ENCODE data around the gene MYH13. TPM values are rescaled to one million over a fixed set of nuclear protein-coding genes. Genes with fewer than 3 reads are reported as not detected.

The MYH13 gene
- total and polyA plus RNA-seq, 2 donors (not counting 3 experiments of a cell fraction or from before 2014, with no cell fraction given) = not detected

DNA sequence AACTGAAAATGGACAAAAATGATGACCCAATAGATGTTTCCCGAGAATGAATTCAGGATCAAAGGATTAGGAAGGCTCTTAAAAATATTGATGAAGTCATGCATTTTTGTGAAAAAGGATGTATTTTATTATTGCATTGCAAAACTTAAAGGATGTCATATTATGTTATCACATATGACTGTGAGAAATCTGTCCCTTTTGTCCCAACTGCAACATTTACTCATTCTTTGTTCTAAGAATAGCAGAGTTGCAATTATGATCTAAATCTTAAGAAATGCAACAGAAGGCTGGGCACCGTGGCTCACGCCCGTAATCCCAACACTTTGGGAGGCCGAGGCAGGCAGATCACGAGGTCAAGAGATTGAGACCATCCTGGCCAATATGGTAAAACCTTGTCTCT lies 13.1 kb upstream of the MYH13 start:
- Histone ChIP-seq H3K36me3 (ENCODE audit: control insufficient read depth in 2 of 2, extremely low read depth in 1 of 2, insufficient read depth in 2 of 2, low read length in 2 of 2) (no peaks in the 10 kb centered on the region), H2AFZ (ENCODE audit: low read depth, low read length) (no peak overlapping the region), H3K27ac (ENCODE audit: insufficient read depth, low read depth, low read length) (no peak overlapping the region), H4K20me1 (replicated peaks; ENCODE audit: control insufficient read depth, extremely low read depth, insufficient read depth, low read length) (no peaks in the 10 kb centered on the region), H3K9me3 (replicated peaks; ENCODE audit: control insufficient read depth, insufficient read depth, low read length) (no peaks in the 10 kb centered on the region), H3K9me1 (replicated peaks; ENCODE audit: control insufficient read depth, extremely low read depth, insufficient read depth, low read length) (no peaks in the 10 kb centered on the region), H3K4me1 (ENCODE audit: control insufficient read depth, extremely low read depth, insufficient read depth, low read length) (no peaks in the 10 kb centered on the region), H3K4me2 (ENCODE audit: insufficient read depth, low read length) (no peak overlapping the region), H3K4me3 (replicated peaks in 1 of 3; ENCODE audit: insufficient read depth in 1 of 3, low read depth in 1 of 3, low read length in 3 of 3) (no peak overlapping the region), H3K79me2 (ENCODE audit: control insufficient read depth, insufficient read depth, low read length) (no peaks in the 10 kb centered on the region), H3K9ac (replicated peaks; ENCODE audit: extremely low read depth, insufficient read depth, low read length) (no peak overlapping the region), H3K27me3 (ENCODE audit: control insufficient read depth in 2 of 2, insufficient read depth in 2 of 2, low read length in 2 of 2) (no peaks in the 10 kb centered on the region)
- FAIRE-seq (no peak), DNase-seq (ENCODE audit: low read depth, low spot score) (no peak)
- intact Hi-C loops (cut with micrococcal nuclease) (no loop called here), dilution Hi-C loops (cut with MboI; ENCODE audit: extremely low pct_ligation_motif_present, low sequenced_read_pairs) (no loop called here)
- POLR2A ChIA-PET = no interaction called here
- CTCF ChIA-PET = no interaction called here
- TF ChIP-seq FOS (IDR thresholded peaks at IDR 0.05; ENCODE audit: borderline replicate concordance, insufficient read depth, low read length) = no peak
- no peak for TF ChIP-seq GATA2 (IDR thresholded peaks at IDR 0.05; ENCODE audit: insufficient read depth, insufficient read length, low read depth, low read length)
- TF ChIP-seq CTCF (IDR thresholded peaks at IDR 0.05; ENCODE audit: extremely low read depth in 1 of 2, insufficient read depth in 1 of 2, low read depth in 1 of 2, low read length in 2 of 2) = no peak
- no peak for TF ChIP-seq POLR2AphosphoS5 (IDR thresholded peaks at IDR 0.05; ENCODE audit: insufficient read depth, low read depth, low read length)
- TF ChIP-seq MYC (IDR thresholded peaks at IDR 0.05; ENCODE audit: low read depth, low read length) = no peak
- no TSS peak for BruUV-seq (replicated peaks)

GRCh38 chr17:10384175-10384574 lies 11.4 kb upstream of the MYH13 start:
- CTCF ChIA-PET = no interaction called here
- dilution Hi-C loops (cut with MboI; ENCODE audit: extremely low pct_ligation_motif_present, low sequenced_read_pairs) = no loop called here

More at GRCh38 chr17:10384175-10384574, 11.4 kb upstream of the MYH13 start:
- H3K79me2 ChIP-seq (ENCODE audit: control insufficient read depth, insufficient read depth, low read length) = no peaks in the 10 kb centered on the region
- H3K27ac ChIP-seq (ENCODE audit: insufficient read depth, low read depth, low read length) = no peak overlapping the region
- H3K9me3 ChIP-seq (replicated peaks; ENCODE audit: control insufficient read depth, insufficient read depth, low read length) = no peaks in the 10 kb centered on the region
- TF ChIP-seq CTCF (IDR thresholded peaks at IDR 0.05; ENCODE audit: extremely low read depth in 1 of 2, insufficient read depth in 1 of 2, low read depth in 1 of 2, low read length in 2 of 2) (no peak), JUN (IDR thresholded peaks at IDR 0.05; ENCODE audit: borderline replicate concordance, insufficient read depth, insufficient read length, low read depth) (no peak), POLR2A (IDR thresholded peaks at IDR 0.05; ENCODE audit: low read depth, low read length) (no peak), POLR2AphosphoS5 (IDR thresholded peaks at IDR 0.05; ENCODE audit: insufficient read depth, low read depth, low read length) (no peak), GATA2 (IDR thresholded peaks at IDR 0.05; ENCODE audit: insufficient read depth, insufficient read length, low read depth, low read length) (no peak), EZH2 (IDR thresholded peaks at IDR 0.05; ENCODE audit: borderline replicate concordance, low read depth, low read length, severe bottlenecking) (no peak), MYC (IDR thresholded peaks at IDR 0.05; ENCODE audit: low read depth, low read length) (no peak), FOS (IDR thresholded peaks at IDR 0.05; ENCODE audit: borderline replicate concordance, insufficient read depth, low read length) (no peak)
- TF ChIP-seq, protein P1, sequence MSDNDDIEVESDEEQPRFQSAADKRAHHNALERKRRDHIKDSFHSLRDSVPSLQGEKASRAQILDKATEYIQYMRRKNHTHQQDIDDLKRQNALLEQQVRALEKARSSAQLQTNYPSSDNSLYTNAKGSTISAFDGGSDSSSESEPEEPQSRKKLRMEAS (IDR thresholded peaks at IDR 0.05; ENCODE audit: insufficient read depth, insufficient read length) = no peak
- no peaks in the 10 kb centered on the region for H4K20me1 ChIP-seq (replicated peaks; ENCODE audit: control insufficient read depth, extremely low read depth, insufficient read depth, low read length)
- H3K4me2 ChIP-seq (ENCODE audit: insufficient read depth, low read length) = no peak overlapping the region
- H3K9ac ChIP-seq (replicated peaks; ENCODE audit: extremely low read depth, insufficient read depth, low read length) = no peak overlapping the region
- no peak for FAIRE-seq
- no peak overlapping the region for H2AFZ ChIP-seq (ENCODE audit: low read depth, low read length)
- BruUV-seq (replicated peaks) = no TSS peak
- intact Hi-C loops (cut with micrococcal nuclease) = no loop called here
- H3K9me1 ChIP-seq (replicated peaks; ENCODE audit: control insufficient read depth, extremely low read depth, insufficient read depth, low read length) = no peaks in the 10 kb centered on the region
- H3K4me1 ChIP-seq (ENCODE audit: control insufficient read depth, extremely low read depth, insufficient read depth, low read length) = no peaks in the 10 kb centered on the region
- no peak overlapping the region for H3K4me3 ChIP-seq (replicated peaks in 1 of 3; ENCODE audit: insufficient read depth in 1 of 3, low read depth in 1 of 3, low read length in 3 of 3)
- H3K27me3 ChIP-seq (ENCODE audit: control insufficient read depth in 2 of 2, insufficient read depth in 2 of 2, low read length in 2 of 2) = no peaks in the 10 kb centered on the region
- POLR2A ChIA-PET = no interaction called here
- DNase-seq (ENCODE audit: low read depth, low spot score) = no peak
- no peaks in the 10 kb centered on the region for H3K36me3 ChIP-seq (ENCODE audit: control insufficient read depth in 2 of 2, extremely low read depth in 1 of 2, insufficient read depth in 2 of 2, low read length in 2 of 2)
